SK-N-SH (cell line): Measurements from ENCODE around the gene B4GALT6. TPM values are rescaled to one million over a fixed set of nuclear protein-coding genes. Genes with fewer than 3 reads are reported as not detected.

Experiments used
- CTCF ChIA-PET: fragments of 300-600, 350-600 bp; formaldehyde crosslinking; extraction: SDS; loops from one replicate; lab custom pipeline; 2021; lab: Yijun Ruan, JAX
- POLR2A ChIA-PET: fragments of 350-600 bp; sonication (Branson Sonifier 250); formaldehyde crosslinking; extraction: SDS; loops from one replicate; lab custom pipeline; 2020; ENCODE audit warnings: antibody characterized with exemption, inconsistent platforms; lab: Yijun Ruan, JAX
- DNase-seq: peaks from one replicate; pipeline ENCODE4 v3.0.0; 2012
- H2AFZ ChIP-seq: fragments of 200-600 bp; sonication (generic); 2 replicates; pipeline ENCODE4 v1.8.1; 2016; ENCODE audit warnings: antibody characterized with exemption, mild to moderate bottlenecking, low read depth
- H3F3A ChIP-seq: fragments of 200-600 bp; sonication (generic); replicated peaks from 2 replicates; pipeline ENCODE3; 2016; ENCODE audit warnings: antibody characterized with exemption, mild to moderate bottlenecking; ENCODE audit not compliant: insufficient read depth
- H3K27ac ChIP-seq, 2 experiments: fragments of 200-500 bp in 1 of 2; fragments of 200-600 bp in 1 of 2; sonication (Bioruptor generic) in 1 of 2; sonication (generic), shearing (Covaris generic) in 1 of 2; 2 replicates each; pipeline versions ENCODE4 v1.5.1 to v1.6.1; 2014 to 2016; ENCODE audit warnings: low read depth in 2 of 2, inconsistent platforms in 1 of 2, low read length in 1 of 2, mild to moderate bottlenecking in 1 of 2, mixed read lengths in 1 of 2
- H3K27me3 ChIP-seq: fragments of 200-600 bp; sonication (generic), shearing (Covaris generic); 2 replicates; pipeline ENCODE4 v1.6.1; 2016; ENCODE audit warnings: mixed run types; ENCODE audit not compliant: insufficient read depth
- H3K36me3 ChIP-seq, 2 experiments: fragments of 200-500 bp in 1 of 2; fragments of 200-600 bp in 1 of 2; sonication (Bioruptor generic) in 1 of 2; sonication (generic) in 1 of 2; replicated peaks in 1 of 2; 2 replicates each; pipeline versions ENCODE3 to v1.5.1; 2014 to 2016; ENCODE audit warnings: low read length in 1 of 2, mild to moderate bottlenecking in 1 of 2; ENCODE audit not compliant: insufficient read depth in 2 of 2, control insufficient read depth in 1 of 2
- H3K4me1 ChIP-seq, 2 experiments: fragments of 200-500 bp in 1 of 2; fragments of 200-600 bp in 1 of 2; sonication (Bioruptor generic) in 1 of 2; sonication (generic), shearing (Covaris generic) in 1 of 2; 2 replicates each; pipeline versions ENCODE4 v1.5.1 to v1.6.1; 2014 to 2016; ENCODE audit warnings: low read depth in 1 of 2, low read length in 1 of 2, mixed run types in 1 of 2; ENCODE audit not compliant: insufficient read depth in 2 of 2, control insufficient read depth in 1 of 2
- H3K4me2 ChIP-seq: fragments of 200-600 bp; sonication (generic), shearing (Covaris generic); 2 replicates; pipeline ENCODE4 v1.6.1; 2017; ENCODE audit warnings: mixed run types
- H3K4me3 ChIP-seq, 2 experiments: fragments of 200-500 bp in 1 of 2; fragments of 200-600 bp in 1 of 2; sonication (Bioruptor generic) in 1 of 2; sonication (generic), shearing (Covaris generic) in 1 of 2; 2 replicates each; pipeline versions ENCODE4 v1.5.1 to v1.8.1; 2014 to 2016; ENCODE audit warnings: low read depth in 2 of 2, inconsistent platforms in 1 of 2, low read length in 1 of 2, mild to moderate bottlenecking in 1 of 2, mixed read lengths in 1 of 2, moderate library complexity in 1 of 2
- H3K79me2 ChIP-seq: fragments of 200-600 bp; sonication (generic); 2 replicates; pipeline ENCODE4 v1.8.1; 2017; ENCODE audit warnings: mild to moderate bottlenecking; ENCODE audit not compliant: insufficient read depth
- H3K9ac ChIP-seq: fragments of 200-600 bp; sonication (generic); 2 replicates; pipeline ENCODE4 v1.6.1; 2017; ENCODE audit warnings: mixed run types
- H3K9me2 ChIP-seq: fragments of 200-600 bp; sonication (generic); 2 replicates; pipeline ENCODE4 v1.6.1; 2017; ENCODE audit warnings: mixed run types
- H3K9me3 ChIP-seq: fragments of 200-600 bp; sonication (generic); 2 replicates; pipeline ENCODE4 v1.6.1; 2017; ENCODE audit warnings: mixed run types, mild to moderate bottlenecking, moderate library complexity
- H4K20me1 ChIP-seq: fragments of 200-600 bp; sonication (generic); 2 replicates; pipeline ENCODE4 v1.6.1; 2017; ENCODE audit warnings: mild to moderate bottlenecking, mixed run types; ENCODE audit not compliant: insufficient read depth
- ELF1 ChIP-seq: IDR thresholded peaks from 2 replicates; pipeline ENCODE4 v1.4.0; 2012
- EZH2phosphoT487 ChIP-seq: fragments of 200-600 bp; sonication (generic); IDR thresholded peaks from 2 replicates; pipeline ENCODE4 v1.6.1; 2017; ENCODE audit warnings: low read depth, mixed run types, mild to moderate bottlenecking, antibody characterized with exemption, moderate library complexity, borderline replicate concordance
- FOSL2 ChIP-seq: IDR thresholded peaks from 2 replicates; pipeline ENCODE4 v1.4.0; 2012; ENCODE audit warnings: low read depth, mild to moderate bottlenecking, moderate library complexity, borderline replicate concordance
- FOXJ3 ChIP-seq: sonication (generic); formaldehyde crosslinking; IDR thresholded peaks from 2 replicates; pipeline ENCODE4 v1.5.1; 2020; ENCODE audit warnings: mild to moderate bottlenecking, missing genetic modification reagents
- FOXM1 ChIP-seq: IDR thresholded peaks from 2 replicates; pipeline ENCODE4 v1.4.0; 2012; ENCODE audit warnings: low read depth, mild to moderate bottlenecking
- JUND ChIP-seq: IDR thresholded peaks from 2 replicates; pipeline ENCODE4 v1.4.0; 2012
- MXI1 ChIP-seq: IDR thresholded peaks from 2 replicates; pipeline ENCODE4 v1.6.1; 2012; ENCODE audit warnings: mild to moderate bottlenecking, low read depth, low read length, improper control_type of control experiment
- NFIC ChIP-seq: IDR thresholded peaks from 2 replicates; pipeline ENCODE4 v1.4.0; 2012; ENCODE audit warnings: borderline replicate concordance
- NRF1 ChIP-seq: IDR thresholded peaks from 2 replicates; pipeline ENCODE4 v1.6.1; 2012; ENCODE audit warnings: low read depth, mild to moderate bottlenecking, low read length
- POLR2AphosphoS5 ChIP-seq: IDR thresholded peaks from 2 replicates; pipeline ENCODE4 v1.6.1; 2012; ENCODE audit warnings: low read depth, low read length
- RCOR1 ChIP-seq: fragments of 150-350 bp; IDR thresholded peaks from 2 replicates; pipeline ENCODE4 v1.6.1; 2017; ENCODE audit warnings: antibody characterized with exemption, low read length
- RFX5 ChIP-seq: IDR thresholded peaks from 2 replicates; pipeline ENCODE4 v1.6.1; 2012; ENCODE audit warnings: mild to moderate bottlenecking, improper control_type of control experiment, low read length
- TAF1 ChIP-seq: IDR thresholded peaks from 2 replicates; pipeline ENCODE4 v1.6.1; 2012; ENCODE audit warnings: low read depth, mild to moderate bottlenecking, low read length, moderate library complexity, borderline replicate concordance
- TCF12 ChIP-seq: IDR thresholded peaks from 2 replicates; pipeline ENCODE4 v1.4.0; 2012
- TEAD4 ChIP-seq: IDR thresholded peaks from 2 replicates; pipeline ENCODE4 v1.4.0; 2012; ENCODE audit warnings: mild to moderate bottlenecking, borderline replicate concordance; ENCODE audit not compliant: insufficient read depth
- YY1 ChIP-seq: IDR thresholded peaks from 2 replicates; pipeline ENCODE4 v1.4.0; 2012; ENCODE audit warnings: low read depth, mild to moderate bottlenecking
- WGBS: methylation state at CpG from one replicate; pipeline ENCODE4 v1.1.6; 2017; ENCODE audit warnings: low lambda C conversion rate; 5-methylcytosine and 5-hydroxymethylcytosine counted together
- polyA plus RNA-seq, 3 experiments: library from polyadenylated mRNA; depleted of rRNA; stranded (reverse); fragments of >200 nt; gene quantifications; 2 replicates each; pipeline ENCODE4 v1.2.3, GENCODE V29; 2012
- TF ChIP-seq, protein P1 (sequence below): IDR thresholded peaks from 2 replicates; pipeline ENCODE4 v1.4.0; 2012; ENCODE audit warnings: low read depth, borderline replicate concordance
- TF ChIP-seq, protein P2 (sequence below): IDR thresholded peaks from 2 replicates; pipeline ENCODE4 v1.4.0; 2012; ENCODE audit warnings: low read depth, borderline replicate concordance
- TF ChIP-seq, protein P3 (sequence below): IDR thresholded peaks from 2 replicates; pipeline ENCODE4 v1.6.1; 2012; ENCODE audit warnings: mild to moderate bottlenecking, low read depth, low read length, moderate library complexity
- TF ChIP-seq, protein P4 (sequence below): fragments of 150-350 bp; IDR thresholded peaks from 2 replicates; pipeline ENCODE4 v1.6.1; 2017; ENCODE audit warnings: antibody characterized with exemption, low read length, low read depth, borderline replicate concordance
- TF ChIP-seq, protein P5 (sequence below): IDR thresholded peaks from 2 replicates; pipeline ENCODE4 v1.4.0; 2012; ENCODE audit warnings: low read depth

The B4GALT6 gene
- polyA plus RNA-seq, 1 of the 3 experiments (the other 2 are of a cell fraction), result 3.1 TPM

DNA sequence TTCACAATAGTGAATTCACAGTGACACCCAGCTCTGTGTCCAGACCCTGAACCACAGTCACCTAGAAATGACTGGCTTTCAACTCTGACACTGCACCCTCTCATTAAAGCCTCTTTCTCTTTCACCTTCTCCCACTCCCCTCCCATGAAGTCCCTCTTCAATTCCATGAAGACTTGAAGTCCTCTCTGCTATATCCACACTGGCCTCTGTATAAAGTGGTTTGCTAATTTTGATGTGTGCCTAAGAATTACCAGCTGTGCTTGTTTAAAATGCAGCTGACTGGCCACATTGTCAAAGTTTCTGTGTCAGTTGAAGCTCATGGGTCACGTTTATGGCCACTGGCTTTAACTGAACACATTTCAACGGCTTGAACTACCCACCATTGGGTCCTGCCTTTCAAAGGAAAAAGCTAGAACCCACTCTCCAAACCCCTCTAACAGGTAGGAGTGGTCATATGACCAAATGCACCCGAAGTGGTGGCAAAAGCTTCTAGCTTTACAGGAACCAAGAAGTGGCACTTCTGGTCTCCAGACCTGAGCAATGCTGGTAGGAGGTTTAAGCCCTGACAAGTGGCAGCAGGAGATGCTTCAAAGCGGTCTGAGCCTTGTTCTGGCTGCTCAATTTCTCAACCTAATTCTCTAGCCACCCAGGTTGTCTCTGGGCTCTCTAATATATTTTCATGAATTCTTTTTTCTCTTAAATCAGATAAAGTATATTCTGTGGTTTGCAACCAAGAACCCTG, 34.2 kb downstream of the B4GALT6 start:
- Histone ChIP-seq H3K79me2 (no peaks in the 10 kb centered on the region), H4K20me1 (no peaks in the 10 kb centered on the region), H3K9me2 (no peaks in the 10 kb centered on the region), H3K9ac (no peak overlapping the region), H3K4me2 (no peak overlapping the region), H3K27me3 (no peaks in the 10 kb centered on the region), H2AFZ (no peak overlapping the region), H3K9me3 (no peaks in the 10 kb centered on the region), H3K36me3 (no peaks in the 10 kb centered on the region), H3F3A (peaks cover 4% of the 10 kb centered on the region), H3K27ac (no peak overlapping the region), H3K4me1 (peaks cover 0 to 7% of the 10 kb centered on the region in 2 experiments; a peak in 1 of 4 replicates), H3K4me3 (no peak overlapping the region)
- ChIA-PET CTCF (no interaction called here), POLR2A (no interaction called here)
- TF ChIP-seq, protein P1, sequence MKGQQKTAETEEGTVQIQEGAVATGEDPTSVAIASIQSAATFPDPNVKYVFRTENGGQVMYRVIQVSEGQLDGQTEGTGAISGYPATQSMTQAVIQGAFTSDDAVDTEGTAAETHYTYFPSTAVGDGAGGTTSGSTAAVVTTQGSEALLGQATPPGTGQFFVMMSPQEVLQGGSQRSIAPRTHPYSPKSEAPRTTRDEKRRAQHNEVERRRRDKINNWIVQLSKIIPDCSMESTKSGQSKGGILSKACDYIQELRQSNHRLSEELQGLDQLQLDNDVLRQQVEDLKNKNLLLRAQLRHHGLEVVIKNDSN, result no peak
- TF ChIP-seq TEAD4 (no peak), EZH2phosphoT487 (no peak), RCOR1 (no peak), ELF1 (no peak), FOXJ3 (CRISPR knock-in tag) (no peak), JUND (no peak)
- TF ChIP-seq, protein P2, sequence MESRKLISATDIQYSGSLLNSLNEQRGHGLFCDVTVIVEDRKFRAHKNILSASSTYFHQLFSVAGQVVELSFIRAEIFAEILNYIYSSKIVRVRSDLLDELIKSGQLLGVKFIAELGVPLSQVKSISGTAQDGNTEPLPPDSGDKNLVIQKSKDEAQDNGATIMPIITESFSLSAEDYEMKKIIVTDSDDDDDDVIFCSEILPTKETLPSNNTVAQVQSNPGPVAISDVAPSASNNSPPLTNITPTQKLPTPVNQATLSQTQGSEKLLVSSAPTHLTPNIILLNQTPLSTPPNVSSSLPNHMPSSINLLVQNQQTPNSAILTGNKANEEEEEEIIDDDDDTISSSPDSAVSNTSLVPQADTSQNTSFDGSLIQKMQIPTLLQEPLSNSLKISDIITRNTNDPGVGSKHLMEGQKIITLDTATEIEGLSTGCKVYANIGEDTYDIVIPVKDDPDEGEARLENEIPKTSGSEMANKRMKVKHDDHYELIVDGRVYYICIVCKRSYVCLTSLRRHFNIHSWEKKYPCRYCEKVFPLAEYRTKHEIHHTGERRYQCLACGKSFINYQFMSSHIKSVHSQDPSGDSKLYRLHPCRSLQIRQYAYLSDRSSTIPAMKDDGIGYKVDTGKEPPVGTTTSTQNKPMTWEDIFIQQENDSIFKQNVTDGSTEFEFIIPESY, result no peak
- TF ChIP-seq, protein P3, sequence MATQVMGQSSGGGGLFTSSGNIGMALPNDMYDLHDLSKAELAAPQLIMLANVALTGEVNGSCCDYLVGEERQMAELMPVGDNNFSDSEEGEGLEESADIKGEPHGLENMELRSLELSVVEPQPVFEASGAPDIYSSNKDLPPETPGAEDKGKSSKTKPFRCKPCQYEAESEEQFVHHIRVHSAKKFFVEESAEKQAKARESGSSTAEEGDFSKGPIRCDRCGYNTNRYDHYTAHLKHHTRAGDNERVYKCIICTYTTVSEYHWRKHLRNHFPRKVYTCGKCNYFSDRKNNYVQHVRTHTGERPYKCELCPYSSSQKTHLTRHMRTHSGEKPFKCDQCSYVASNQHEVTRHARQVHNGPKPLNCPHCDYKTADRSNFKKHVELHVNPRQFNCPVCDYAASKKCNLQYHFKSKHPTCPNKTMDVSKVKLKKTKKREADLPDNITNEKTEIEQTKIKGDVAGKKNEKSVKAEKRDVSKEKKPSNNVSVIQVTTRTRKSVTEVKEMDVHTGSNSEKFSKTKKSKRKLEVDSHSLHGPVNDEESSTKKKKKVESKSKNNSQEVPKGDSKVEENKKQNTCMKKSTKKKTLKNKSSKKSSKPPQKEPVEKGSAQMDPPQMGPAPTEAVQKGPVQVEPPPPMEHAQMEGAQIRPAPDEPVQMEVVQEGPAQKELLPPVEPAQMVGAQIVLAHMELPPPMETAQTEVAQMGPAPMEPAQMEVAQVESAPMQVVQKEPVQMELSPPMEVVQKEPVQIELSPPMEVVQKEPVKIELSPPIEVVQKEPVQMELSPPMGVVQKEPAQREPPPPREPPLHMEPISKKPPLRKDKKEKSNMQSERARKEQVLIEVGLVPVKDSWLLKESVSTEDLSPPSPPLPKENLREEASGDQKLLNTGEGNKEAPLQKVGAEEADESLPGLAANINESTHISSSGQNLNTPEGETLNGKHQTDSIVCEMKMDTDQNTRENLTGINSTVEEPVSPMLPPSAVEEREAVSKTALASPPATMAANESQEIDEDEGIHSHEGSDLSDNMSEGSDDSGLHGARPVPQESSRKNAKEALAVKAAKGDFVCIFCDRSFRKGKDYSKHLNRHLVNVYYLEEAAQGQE, result no peak
- no peak for DNase-seq
- WGBS, result 78% methylated on average over 4 of the region's 4 CpGs

DNA sequence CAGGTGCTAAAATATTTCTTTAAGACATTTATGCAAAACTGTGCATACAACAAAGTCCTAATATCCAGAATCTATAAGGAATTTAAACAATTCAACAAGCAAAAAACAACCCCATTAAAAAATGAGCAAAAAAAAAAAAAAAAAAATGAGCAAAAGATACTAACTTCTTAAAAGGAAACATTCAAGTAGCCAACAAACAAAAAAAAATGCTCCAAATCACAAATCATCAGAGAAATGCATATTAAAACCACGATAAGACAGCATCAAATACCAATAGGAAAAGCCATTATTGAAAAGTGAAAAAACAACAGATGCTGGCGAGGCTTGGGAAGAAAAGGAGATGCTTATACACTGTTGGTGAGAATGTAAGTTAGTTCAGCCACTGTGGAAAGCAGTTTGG, 34.9 kb downstream of the B4GALT6 start:
- Histone ChIP-seq H3K27me3 (no peaks in the 10 kb centered on the region), H3K9ac (no peak overlapping the region), H3K9me2 (no peaks in the 10 kb centered on the region), H3K36me3 (no peaks in the 10 kb centered on the region), H3K79me2 (no peaks in the 10 kb centered on the region), H3K4me1 (peaks cover 0 to 7% of the 10 kb centered on the region in 2 experiments; a peak in 1 of 4 replicates), H2AFZ (no peak overlapping the region), H4K20me1 (no peaks in the 10 kb centered on the region), H3K4me2 (no peak overlapping the region), H3F3A (peaks cover 4% of the 10 kb centered on the region), H3K4me3 (no peak overlapping the region), H3K9me3 (no peaks in the 10 kb centered on the region), H3K27ac (no peak overlapping the region)
- ChIA-PET POLR2A (no interaction called here), CTCF (interaction anchor here (0.6 to 0.8 kb wide), 2 partner anchors 36 to 38 kb away, joined by 3 read pairs; no protein-coding TSS in a partner anchor)
- DNase-seq, result no peak
- 97% methylated on average over 2 of the region's 2 CpGs for WGBS
- TF ChIP-seq, protein P4, sequence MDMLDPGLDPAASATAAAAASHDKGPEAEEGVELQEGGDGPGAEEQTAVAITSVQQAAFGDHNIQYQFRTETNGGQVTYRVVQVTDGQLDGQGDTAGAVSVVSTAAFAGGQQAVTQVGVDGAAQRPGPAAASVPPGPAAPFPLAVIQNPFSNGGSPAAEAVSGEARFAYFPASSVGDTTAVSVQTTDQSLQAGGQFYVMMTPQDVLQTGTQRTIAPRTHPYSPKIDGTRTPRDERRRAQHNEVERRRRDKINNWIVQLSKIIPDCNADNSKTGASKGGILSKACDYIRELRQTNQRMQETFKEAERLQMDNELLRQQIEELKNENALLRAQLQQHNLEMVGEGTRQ, result no peak
- no peak for TF ChIP-seq ELF1
- no peak for TF ChIP-seq RCOR1
- no peak for TF ChIP-seq FOSL2
- TF ChIP-seq FOXM1, result no peak
- TF ChIP-seq EZH2phosphoT487, result no peak
- TF ChIP-seq, protein P5, sequence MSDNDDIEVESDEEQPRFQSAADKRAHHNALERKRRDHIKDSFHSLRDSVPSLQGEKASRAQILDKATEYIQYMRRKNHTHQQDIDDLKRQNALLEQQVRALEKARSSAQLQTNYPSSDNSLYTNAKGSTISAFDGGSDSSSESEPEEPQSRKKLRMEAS, result no peak
- no peak for TF ChIP-seq POLR2AphosphoS5
- no peak for TF ChIP-seq MXI1
- no peak for TF ChIP-seq YY1
- TF ChIP-seq NFIC, result no peak
- TF ChIP-seq TCF12, result no peak
- no peak for TF ChIP-seq NRF1
- TF ChIP-seq TAF1, result no peak
- TF ChIP-seq RFX5, result no peak
